Liver (tissue), 9 donors: Measurements from ENCODE around the gene RHOG. TPM values are rescaled to one million over a fixed set of nuclear protein-coding genes. Genes with fewer than 3 reads are reported as not detected.
"Not testable (repeated sequence)": the region's sequence is repeated elsewhere in the genome, so short reads cannot be mapped to it uniquely, and the experiment has no call there.

Source experiments
- DNase-seq: peaks from one replicate; pipeline ENCODE4 v3.0.0-alpha.2; 2017; ENCODE audit warnings: low spot score
- H3K27ac ChIP-seq, 2 donors: one replicate each; pipeline ENCODE4 v1.7.0; 2013; ENCODE audit warnings: inconsistent platforms in 2 of 2, low read length in 2 of 2, control low read depth in 1 of 2, low read depth in 1 of 2, mild to moderate bottlenecking in 1 of 2
- H3K27me3 ChIP-seq, 4 donors: one replicate each; pipeline versions ENCODE4 v1.6.1 to v1.7.0; 2013; ENCODE audit warnings: low read length in 3 of 4, inconsistent platforms in 1 of 4, mild to moderate bottlenecking in 1 of 4, moderate library complexity in 1 of 4; ENCODE audit not compliant: control insufficient read depth in 4 of 4, insufficient read depth in 4 of 4
- H3K36me3 ChIP-seq, 4 donors: one replicate each; pipeline versions ENCODE4 v1.6.1 to v1.7.0; 2013; ENCODE audit warnings: low read length in 3 of 4, mild to moderate bottlenecking in 3 of 4, low read depth in 1 of 4, moderate library complexity in 1 of 4; ENCODE audit not compliant: control insufficient read depth in 4 of 4, insufficient read depth in 3 of 4
- H3K4me1 ChIP-seq, 4 donors: one replicate each; pipeline versions ENCODE4 v1.6.1 to v1.7.0; 2013; ENCODE audit warnings: low read length in 3 of 4, mild to moderate bottlenecking in 3 of 4, moderate library complexity in 1 of 4; ENCODE audit not compliant: control insufficient read depth in 4 of 4, insufficient read depth in 4 of 4
- H3K4me3 ChIP-seq, 3 donors: one replicate each; pipeline versions ENCODE4 v1.6.1 to v1.7.0; 2013; ENCODE audit warnings: low read length in 3 of 3, control low read depth in 1 of 3, low read depth in 1 of 3, mild to moderate bottlenecking in 1 of 3
- H3K9ac ChIP-seq, 2 donors: one replicate each; pipeline ENCODE4 v1.7.0; 2013; ENCODE audit warnings: low read length in 2 of 2, mild to moderate bottlenecking in 2 of 2, moderate library complexity in 2 of 2, control low read depth in 1 of 2, low read depth in 1 of 2
- H3K9me3 ChIP-seq, 4 donors: one replicate each; pipeline versions ENCODE4 v1.6.1 to v1.7.0; 2013; ENCODE audit warnings: low read length in 3 of 4; ENCODE audit not compliant: control insufficient read depth in 4 of 4
- ATF3 ChIP-seq: IDR thresholded peaks from 2 replicates; pipeline ENCODE4 v1.6.1; 2016; ENCODE audit warnings: antibody characterized with exemption
- CTCF ChIP-seq: fragments of 150-350 bp; IDR thresholded peaks from 2 replicates; pipeline ENCODE4 v1.5.1; 2017; ENCODE audit warnings: improper control_type of control experiment, low read depth, low read length; ENCODE audit not compliant: missing input control
- EGR1 ChIP-seq, 2 donors: IDR thresholded peaks; 2 replicates each; pipeline ENCODE4 v1.6.1; 2016 to 2018; ENCODE audit warnings: antibody characterized with exemption in 2 of 2, low read depth in 2 of 2
- FOXA1 ChIP-seq: IDR thresholded peaks from 2 replicates; pipeline ENCODE4 v1.6.1; 2016; ENCODE audit warnings: antibody characterized with exemption
- GABPA ChIP-seq, 2 donors: IDR thresholded peaks in 1 of 2; conservative IDR thresholded peaks in 1 of 2; 2 replicates each; pipeline ENCODE4 v1.6.1; 2016; ENCODE audit warnings: antibody characterized with exemption in 2 of 2, mild to moderate bottlenecking in 1 of 2, moderate library complexity in 1 of 2
- HNF4G ChIP-seq: IDR thresholded peaks from 2 replicates; pipeline ENCODE4 v1.6.1; 2016; ENCODE audit warnings: antibody characterized with exemption
- JUND ChIP-seq, 2 donors: IDR thresholded peaks; 2 replicates each; pipeline ENCODE4 v1.6.1; 2016; ENCODE audit warnings: antibody characterized with exemption in 2 of 2
- NR2F2 ChIP-seq: IDR thresholded peaks from 2 replicates; pipeline ENCODE4 v1.6.1; 2016; ENCODE audit warnings: antibody characterized with exemption
- RAD21 ChIP-seq, 2 donors: IDR thresholded peaks; 2 replicates each; pipeline ENCODE4 v1.6.1; 2016; ENCODE audit warnings: antibody characterized with exemption in 2 of 2, mild to moderate bottlenecking in 2 of 2
- REST ChIP-seq: IDR thresholded peaks from 2 replicates; pipeline ENCODE4 v1.6.1; 2016; ENCODE audit warnings: antibody characterized with exemption, mild to moderate bottlenecking
- RXRA ChIP-seq, 2 donors: IDR thresholded peaks; 2 replicates each; pipeline ENCODE4 v1.6.1; 2017 to 2018; ENCODE audit warnings: antibody characterized with exemption in 2 of 2, mild to moderate bottlenecking in 1 of 2
- SP1 ChIP-seq: IDR thresholded peaks from 2 replicates; pipeline ENCODE4 v1.6.1; 2018; ENCODE audit warnings: antibody characterized with exemption, mild to moderate bottlenecking
- TAF1 ChIP-seq: conservative IDR thresholded peaks from 2 replicates; pipeline ENCODE4 v1.6.1; 2016; ENCODE audit warnings: antibody characterized with exemption, mild to moderate bottlenecking
- YY1 ChIP-seq: IDR thresholded peaks from 2 replicates; pipeline ENCODE4 v1.6.1; 2016; ENCODE audit warnings: antibody characterized with exemption, mild to moderate bottlenecking
- WGBS: extraction: QIAGEN DNeasy Blood & Tissue Kit; methylation state at CpG from one replicate; pipeline ENCODE4 v1.1.7; 2013; 5-methylcytosine and 5-hydroxymethylcytosine counted together
- polyA plus RNA-seq, 2 donors: library from polyadenylated mRNA; stranded (reverse) in 1 of 2; unstranded in 1 of 2; fragments of 200-250 nt in 1 of 2; fragments of >200 nt in 1 of 2; fragmentation: Nextera tagmentation in 1 of 2; extraction: Ambion mirVana in 1 of 2; gene quantifications; one replicate each; pipeline versions ENCODE4 v1.2.1 to v1.2.3, GENCODE V29; 2013 to 2015
- total RNA-seq, 2 donors: library from RNA; depleted of rRNA; stranded (reverse); fragments of >200 nt; gene quantifications; one replicate each; pipeline ENCODE4 v1.2.3, GENCODE V29; 2014
- TF ChIP-seq, protein P1 (sequence below): IDR thresholded peaks from 2 replicates; pipeline ENCODE4 v1.6.1; 2016; ENCODE audit warnings: antibody characterized with exemption
- TF ChIP-seq, protein P2 (sequence below): IDR thresholded peaks from 2 replicates; pipeline ENCODE4 v1.6.1; 2016; ENCODE audit warnings: antibody characterized with exemption
- donor health status: healthy.
- donor health status: healthy.
- donor health status: healthy.
- donor health status: healthy.
- donor health status: healthy.

RHOG gene
- total and polyA plus RNA-seq, 4 donors: 7.4 to 32.9 (median 17.8) TPM

DNA sequence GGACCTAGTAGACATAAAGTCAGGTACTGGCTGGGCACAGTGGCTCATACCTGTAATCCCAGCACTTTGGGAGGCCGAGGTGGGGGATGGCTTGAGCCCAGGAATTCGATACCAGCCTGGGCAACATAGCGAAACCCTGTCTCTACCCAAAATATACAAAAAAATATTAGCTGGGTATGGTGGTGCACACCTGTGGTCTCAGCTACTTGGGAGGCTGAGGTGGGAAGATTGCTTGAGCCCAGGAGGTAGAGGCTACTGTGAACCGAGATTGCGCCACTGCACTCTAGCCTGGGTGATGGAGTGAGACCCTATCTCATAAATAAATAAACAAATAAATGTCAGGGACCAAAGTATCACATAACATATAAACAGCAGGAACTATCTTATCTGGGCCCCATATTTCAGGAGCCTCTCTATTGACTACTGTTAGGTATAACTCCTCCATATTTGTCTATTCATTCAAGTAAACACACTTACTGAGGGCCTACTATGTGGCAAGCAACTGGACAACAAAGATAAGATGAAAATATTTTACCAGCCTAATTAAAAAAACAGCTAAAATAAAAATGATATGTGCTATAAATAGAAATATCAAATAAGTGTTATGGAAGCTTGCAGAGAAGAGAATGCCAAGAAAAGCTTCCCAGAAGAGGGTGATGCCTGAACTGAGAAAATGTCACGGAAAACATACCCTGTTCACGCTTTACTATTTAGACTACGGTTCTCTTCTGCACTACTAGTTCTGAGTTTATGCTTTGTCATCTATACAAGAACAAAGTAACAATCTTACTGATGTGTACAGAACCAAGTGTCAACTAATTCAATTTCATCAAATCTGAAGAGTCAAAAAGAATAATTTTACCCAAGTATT lies 45.4 kb downstream of the RHOG start:
- TF ChIP-seq JUND (IDR thresholded peaks at IDR 0.05) (no peak), RXRA (IDR thresholded peaks at IDR 0.05) (no peak), HNF4G (no peak), RAD21 (IDR thresholded peaks at IDR 0.05) (no peak), EGR1 (IDR thresholded peaks at IDR 0.05; ENCODE audit: low read depth in 2 of 2) (no peak)
- TF ChIP-seq, protein P1, sequence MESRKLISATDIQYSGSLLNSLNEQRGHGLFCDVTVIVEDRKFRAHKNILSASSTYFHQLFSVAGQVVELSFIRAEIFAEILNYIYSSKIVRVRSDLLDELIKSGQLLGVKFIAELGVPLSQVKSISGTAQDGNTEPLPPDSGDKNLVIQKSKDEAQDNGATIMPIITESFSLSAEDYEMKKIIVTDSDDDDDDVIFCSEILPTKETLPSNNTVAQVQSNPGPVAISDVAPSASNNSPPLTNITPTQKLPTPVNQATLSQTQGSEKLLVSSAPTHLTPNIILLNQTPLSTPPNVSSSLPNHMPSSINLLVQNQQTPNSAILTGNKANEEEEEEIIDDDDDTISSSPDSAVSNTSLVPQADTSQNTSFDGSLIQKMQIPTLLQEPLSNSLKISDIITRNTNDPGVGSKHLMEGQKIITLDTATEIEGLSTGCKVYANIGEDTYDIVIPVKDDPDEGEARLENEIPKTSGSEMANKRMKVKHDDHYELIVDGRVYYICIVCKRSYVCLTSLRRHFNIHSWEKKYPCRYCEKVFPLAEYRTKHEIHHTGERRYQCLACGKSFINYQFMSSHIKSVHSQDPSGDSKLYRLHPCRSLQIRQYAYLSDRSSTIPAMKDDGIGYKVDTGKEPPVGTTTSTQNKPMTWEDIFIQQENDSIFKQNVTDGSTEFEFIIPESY: no peak
- Histone ChIP-seq H3K4me3 (peak overlapping the region in 1 of 3 donors; percentile 88), H3K9ac (peak overlapping the region; percentile 89 to 90), H3K27me3 (no peaks in the 10 kb centered on the region), H3K27ac (peak overlapping the region; percentile 39 to 89), H3K36me3 (peaks cover 3 to 8% (median 7%) of the 10 kb centered on the region in 4 donors), H3K9me3 (no peaks in the 10 kb centered on the region), H3K4me1 (peaks cover 3 to 24% (median 12%) of the 10 kb centered on the region in 4 donors)
- DNase-seq: no peak
- WGBS: 89% methylated on average over 8 of the region's 8 CpGs

DNA sequence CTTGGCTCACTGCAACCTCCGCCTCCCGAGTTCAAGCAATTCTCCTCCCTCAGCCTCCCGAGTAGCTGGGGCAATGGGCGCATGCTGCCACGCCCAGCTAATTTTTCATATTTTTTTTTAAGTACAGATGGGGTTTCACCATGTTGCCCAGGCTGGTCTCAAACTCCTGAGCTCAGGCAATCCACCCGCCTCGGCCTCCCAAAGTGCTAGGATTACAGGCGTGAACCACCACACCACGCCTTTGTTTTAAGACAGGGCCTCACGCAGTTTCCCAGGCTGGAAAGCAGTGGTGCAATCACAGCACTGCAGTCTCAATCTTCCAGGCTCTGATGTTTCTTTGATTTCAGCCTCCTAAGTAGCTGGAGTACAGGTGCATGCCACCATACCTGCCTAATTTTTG lies 46.4 kb downstream of the RHOG start:
- H3K9me3 ChIP-seq, H3K27ac ChIP-seq, H3K36me3 ChIP-seq, H3K4me3 ChIP-seq, H3K9ac ChIP-seq, H3K27me3 ChIP-seq, DNase-seq: not testable (repeated sequence)
- H3K4me1 ChIP-seq: peaks cover 3 to 24% (median 12%) of the 10 kb centered on the region in 4 donors
- WGBS: 96% methylated on average over 10 of the region's 10 CpGs

- H3K36me3 ChIP-seq: no peaks in the 10 kb centered on the region
- H3K27ac ChIP-seq: peak overlapping the region; percentile 9 to 39
- WGBS: 73% methylated on average over 8 of the region's 8 CpGs
- H3K9me3 ChIP-seq: no peaks in the 10 kb centered on the region
- H3K9ac ChIP-seq: no peak overlapping the region
- H3K4me1 ChIP-seq: peaks cover 10 to 17% (median 12%) of the 10 kb centered on the region in 4 donors
- H3K4me3 ChIP-seq: no peak overlapping the region
- DNase-seq: no peak
- no peaks in the 10 kb centered on the region for H3K27me3 ChIP-seq
- TF ChIP-seq TAF1 (no peak), GABPA (IDR thresholded peaks at IDR 0.05 in 1 of 2, conservative IDR thresholded peaks at IDR 0.05 in 1 of 2) (no peak), SP1 (no peak), YY1 (no peak), EGR1 (IDR thresholded peaks at IDR 0.05; ENCODE audit: low read depth in 2 of 2) (no peak), ATF3 (no peak), CTCF (no peak), FOXA1 (no peak), NR2F2 (no peak), REST (no peak), RXRA (IDR thresholded peaks at IDR 0.05) (no peak)
- TF ChIP-seq, protein P2, sequence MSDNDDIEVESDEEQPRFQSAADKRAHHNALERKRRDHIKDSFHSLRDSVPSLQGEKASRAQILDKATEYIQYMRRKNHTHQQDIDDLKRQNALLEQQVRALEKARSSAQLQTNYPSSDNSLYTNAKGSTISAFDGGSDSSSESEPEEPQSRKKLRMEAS: no peak
- TF ChIP-seq, protein P1: no peak
Measured at GRCh38 chr11:3786781-3787428, 53.9 kb downstream of the RHOG start.
